Activated CD8-positive, alpha-beta memory T cell treated with anti-CD3 and anti-CD28 coated beads for 24 hours (primary cell): ENCODE measurements around the gene HMGN5.
A peak's percentile ranks its signal among the peaks of the same experiment; 100 is the strongest.

ENCODE experiments used
- DNase-seq: peaks from one replicate; pipeline ENCODE4 v3.0.0-alpha.2; 2020

The HMGN5 gene

GRCh38 chrX:81201671-81202455 is at the start of gene HMGN5, which contains the start of gene SH3BGRL:
TSS of gene HMGN5 (minus strand) at chrX:81201913. CDS start at chrX:81121549, 80,364 bp downstream.
TSS of gene SH3BGRL (plus strand) at chrX:81202102. CDS start at chrX:81202201, 99 bp downstream.
- peak; percentile 76 for DNase-seq

GRCh38 chrX:81241753-81242152 is 40.0 kb upstream of the HMGN5 start:
- DNase-seq, result no peak

GRCh38 chrX:81240701-81241331 is 39.1 kb upstream of the HMGN5 start:
- DNase-seq, result no peak

- no peak for DNase-seq
These were observed 36.5 kb upstream of the HMGN5 start for GRCh38 chrX:81238166-81238565.

GRCh38 chrX:81237516-81237915 is 35.8 kb upstream of the HMGN5 start:
- no peak for DNase-seq

- no peak for DNase-seq
These were observed 30.5 kb upstream of the HMGN5 start for GRCh38 chrX:81232218-81232617.

GRCh38 chrX:81231476-81231875 is 29.8 kb upstream of the HMGN5 start:
- DNase-seq, result no peak

GRCh38 chrX:81229901-81230300 is 28.2 kb upstream of the HMGN5 start:
- no peak for DNase-seq

GRCh38 chrX:81229229-81229628 is 27.5 kb upstream of the HMGN5 start:
- DNase-seq, result no peak

GRCh38 chrX:81215685-81216084 is 14.0 kb upstream of the HMGN5 start:
- no peak for DNase-seq

- DNase-seq, result no peak
These were observed 7.2 kb upstream of the HMGN5 start for GRCh38 chrX:81208916-81209315.

GRCh38 chrX:81206476-81206875 is 4.8 kb upstream of the HMGN5 start:
- no peak for DNase-seq

- DNase-seq, result no peak
These were observed 3.8 kb upstream of the HMGN5 start for GRCh38 chrX:81205551-81205950.

GRCh38 chrX:81202943-81203342 is 1.2 kb upstream of the HMGN5 start:
- DNase-seq, result no peak

- DNase-seq, result no peak
These were observed 725 bp upstream of the HMGN5 start for GRCh38 chrX:81202456-81202819.

- DNase-seq, result no peak
These were observed 642 bp downstream of the HMGN5 start for GRCh38 chrX:81201071-81201470.

GRCh38 chrX:81195712-81196111 is 6.0 kb downstream of the HMGN5 start:
- peak; percentile 77 for DNase-seq

GRCh38 chrX:81195259-81195658 is 6.5 kb downstream of the HMGN5 start:
- no peak for DNase-seq

- DNase-seq, result no peak
These were observed 27.4 kb downstream of the HMGN5 start for GRCh38 chrX:81174286-81174685.

GRCh38 chrX:81168391-81168790 is 33.3 kb downstream of the HMGN5 start:
- DNase-seq, result no peak

GRCh38 chrX:81121513-81122363 is 80.0 kb downstream of the HMGN5 start:
- peak; percentile 93 for DNase-seq

GRCh38 chrX:81120936-81121371 is 80.8 kb downstream of the HMGN5 start:
- DNase-seq, result no peak

- no peak for DNase-seq
These were observed 81.3 kb downstream of the HMGN5 start for GRCh38 chrX:81120258-81120935.
